ENCODE data around the gene ARHGAP28.
"Not testable (repeated sequence)": the region's sequence is repeated elsewhere in the genome, so short reads cannot be mapped to it uniquely, and the experiment has no call there.

The ARHGAP28 gene

DNA sequence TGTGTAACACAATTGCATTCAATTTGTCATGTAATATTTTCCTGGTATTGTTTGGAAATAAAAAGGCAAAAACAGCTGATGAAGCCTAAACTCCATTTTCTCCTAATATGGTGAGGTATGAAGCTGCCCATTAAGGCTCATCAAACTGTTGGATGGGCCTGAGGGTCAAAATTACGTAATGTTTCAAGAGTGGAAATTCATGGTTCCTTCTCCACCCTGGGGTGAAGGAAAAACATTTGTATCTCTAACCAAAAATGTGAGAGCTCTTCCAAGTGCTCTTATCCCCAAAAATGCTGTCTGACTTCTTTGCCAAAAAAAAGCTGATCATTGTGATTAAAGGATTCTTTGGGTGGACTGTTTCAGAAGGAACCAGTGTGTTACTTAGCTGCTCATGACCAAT is 91.8 kb downstream of the ARHGAP28 start:
- no peak for DNase-seq

GRCh38 chr18:6827161-6827560 is 97.6 kb downstream of the ARHGAP28 start:
- not testable (repeated sequence) for DNase-seq

GRCh38 chr18:6827566-6827965 is 98.0 kb downstream of the ARHGAP28 start:
- DNase-seq: not testable (repeated sequence)

GRCh38 chr18:6830916-6831315 is 101.4 kb downstream of the ARHGAP28 start:
- no peak for DNase-seq

DNA sequence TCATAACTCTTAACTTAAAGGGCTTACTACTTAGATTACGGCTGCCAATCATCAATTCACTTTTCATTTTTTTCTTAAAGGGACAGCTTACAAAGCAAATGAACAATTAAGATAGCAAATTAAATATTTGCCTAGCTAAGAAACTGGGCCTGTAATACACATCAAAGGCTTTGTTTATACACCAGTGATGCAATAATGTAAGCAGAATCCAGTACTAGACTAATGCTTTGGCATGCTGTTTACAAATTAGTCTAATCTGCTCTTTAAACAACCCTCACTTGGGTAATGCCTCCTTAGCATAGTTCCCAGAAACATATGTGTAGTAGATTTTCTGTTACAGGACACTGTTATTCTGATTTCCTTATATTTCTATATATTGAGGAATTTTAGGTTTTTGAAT is 105.8 kb downstream of the ARHGAP28 start:
- DNase-seq: no peak

DNA sequence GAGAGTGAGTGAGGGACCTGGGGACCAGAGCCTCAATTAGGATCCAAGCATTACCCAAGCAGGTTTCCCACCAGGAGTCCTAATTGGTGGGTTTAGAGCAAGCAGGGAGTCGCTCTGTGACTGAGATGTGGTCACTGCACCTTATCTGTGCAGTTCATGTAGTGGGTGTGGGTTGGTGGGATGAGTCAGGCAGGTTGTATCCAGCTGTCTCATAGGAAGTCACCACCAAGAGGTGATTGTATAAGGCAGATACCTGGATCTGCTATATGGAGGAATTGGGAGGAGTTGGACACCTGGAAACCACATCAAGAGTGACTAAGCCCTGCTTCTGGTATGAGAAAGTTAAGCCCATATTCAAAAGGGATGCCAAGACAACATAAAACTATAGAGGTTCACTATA is 106.8 kb downstream of the ARHGAP28 start:
- no peak for DNase-seq

DNA sequence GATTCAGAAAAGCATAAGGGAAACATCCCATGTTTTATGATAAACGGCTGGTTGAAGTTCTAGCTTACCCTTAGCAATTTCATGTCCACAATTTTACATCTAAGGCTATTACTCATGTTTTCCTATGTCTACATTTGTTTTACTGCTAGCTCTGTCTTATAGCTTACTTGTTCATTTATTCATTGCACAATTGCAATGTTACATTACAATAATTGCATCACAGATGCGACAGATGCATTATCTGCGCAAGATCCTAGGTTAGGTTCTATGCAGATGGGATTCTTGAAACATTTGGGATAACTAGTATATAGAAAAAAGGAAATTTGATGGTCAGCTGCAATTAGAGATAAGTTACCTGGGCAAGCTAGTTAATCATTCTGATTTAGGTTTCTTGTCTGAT is 108.4 kb downstream of the ARHGAP28 start:
- DNase-seq: no peak

DNA sequence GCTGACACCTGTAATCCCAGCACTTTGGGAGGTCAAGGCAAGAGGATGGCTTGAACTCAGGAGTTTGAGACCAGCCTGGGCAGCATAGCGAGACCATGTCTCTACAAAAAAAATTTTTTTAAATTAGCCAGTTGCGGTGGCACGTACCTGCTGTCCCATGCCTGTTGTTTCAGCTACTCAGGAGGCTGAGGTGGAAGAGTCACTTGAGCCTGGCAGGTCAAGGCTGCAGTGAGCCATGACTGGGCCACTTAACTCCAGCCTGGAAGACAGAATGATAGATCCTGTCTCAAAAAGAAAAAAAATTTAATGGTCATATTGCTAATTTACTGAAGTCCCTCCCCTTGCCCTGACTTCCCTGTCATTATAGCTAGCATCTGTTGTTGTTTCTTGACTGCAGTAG is 112.6 kb downstream of the ARHGAP28 start:
- DNase-seq: no peak

GRCh38 chr18:6843308-6843707 is 113.8 kb downstream of the ARHGAP28 start:
- no peak for DNase-seq

DNA sequence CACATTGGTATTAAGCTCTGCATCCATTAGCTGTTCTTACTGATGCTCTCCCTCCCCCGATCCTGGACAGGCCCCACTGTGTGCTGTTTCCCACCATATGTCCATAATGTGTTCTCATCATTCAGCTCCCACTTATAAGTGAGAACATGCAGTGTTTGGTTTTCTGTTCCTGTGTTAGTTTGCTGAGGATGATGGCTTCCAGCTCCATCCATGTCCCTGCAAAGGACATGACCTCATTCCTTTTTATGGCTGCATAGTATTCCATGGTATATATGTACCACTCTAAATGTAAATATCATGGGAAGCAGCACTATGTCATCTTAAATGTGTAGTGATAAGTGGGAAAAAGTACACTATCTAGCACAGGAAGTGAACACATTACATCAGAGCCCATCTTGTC is 116.0 kb downstream of the ARHGAP28 start:
- not testable (repeated sequence) for DNase-seq

GRCh38 chr18:6850396-6850795 is 120.9 kb downstream of the ARHGAP28 start:
- no peak for DNase-seq

- DNase-seq: no peak
These were observed 122.0 kb downstream of the ARHGAP28 start for GRCh38 chr18:6851480-6851879.

DNA sequence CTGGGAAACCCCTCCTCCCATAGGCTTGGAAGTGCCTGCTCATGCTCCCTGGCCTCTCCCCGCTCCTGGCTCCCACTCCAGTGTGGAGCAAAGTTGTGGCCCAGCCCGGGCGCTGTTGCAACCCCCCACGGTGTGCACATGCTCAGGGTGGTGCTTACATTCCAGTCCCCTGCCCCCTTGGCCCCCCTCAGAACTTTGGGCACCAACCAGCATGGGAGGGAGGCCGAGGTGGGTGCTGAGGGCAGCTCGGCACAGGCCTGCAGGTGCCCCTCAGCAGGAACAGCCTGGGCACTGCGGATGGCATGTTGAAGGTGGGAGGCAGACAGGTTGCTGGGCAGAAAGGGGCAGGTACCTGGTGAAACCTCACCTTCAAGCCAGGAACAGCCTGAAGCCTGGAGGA is 125.3 kb downstream of the ARHGAP28 start:
- DNase-seq: no peak

GRCh38 chr18:6855767-6856166 is 126.3 kb downstream of the ARHGAP28 start:
- DNase-seq: no peak

DNA sequence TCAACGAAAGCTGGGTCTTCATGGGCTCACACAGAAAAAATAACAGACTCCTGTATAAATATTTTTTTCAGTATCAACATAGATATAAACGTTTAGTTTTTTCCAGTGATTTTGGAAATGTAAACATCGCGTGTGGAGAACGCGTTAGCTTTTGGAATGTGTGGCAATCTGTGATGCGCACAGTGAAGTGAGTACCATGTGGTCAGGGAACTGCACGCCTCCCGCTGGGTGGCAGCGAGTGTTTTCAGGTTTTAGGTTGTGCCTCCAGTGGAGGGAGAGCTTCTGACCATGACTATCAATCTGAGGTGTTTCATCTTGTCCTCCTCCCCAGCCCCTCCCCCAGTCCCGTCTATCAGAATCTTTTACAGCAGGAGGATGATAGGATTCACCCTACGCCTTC is 127.8 kb downstream of the ARHGAP28 start:
- no peak for DNase-seq

DNA sequence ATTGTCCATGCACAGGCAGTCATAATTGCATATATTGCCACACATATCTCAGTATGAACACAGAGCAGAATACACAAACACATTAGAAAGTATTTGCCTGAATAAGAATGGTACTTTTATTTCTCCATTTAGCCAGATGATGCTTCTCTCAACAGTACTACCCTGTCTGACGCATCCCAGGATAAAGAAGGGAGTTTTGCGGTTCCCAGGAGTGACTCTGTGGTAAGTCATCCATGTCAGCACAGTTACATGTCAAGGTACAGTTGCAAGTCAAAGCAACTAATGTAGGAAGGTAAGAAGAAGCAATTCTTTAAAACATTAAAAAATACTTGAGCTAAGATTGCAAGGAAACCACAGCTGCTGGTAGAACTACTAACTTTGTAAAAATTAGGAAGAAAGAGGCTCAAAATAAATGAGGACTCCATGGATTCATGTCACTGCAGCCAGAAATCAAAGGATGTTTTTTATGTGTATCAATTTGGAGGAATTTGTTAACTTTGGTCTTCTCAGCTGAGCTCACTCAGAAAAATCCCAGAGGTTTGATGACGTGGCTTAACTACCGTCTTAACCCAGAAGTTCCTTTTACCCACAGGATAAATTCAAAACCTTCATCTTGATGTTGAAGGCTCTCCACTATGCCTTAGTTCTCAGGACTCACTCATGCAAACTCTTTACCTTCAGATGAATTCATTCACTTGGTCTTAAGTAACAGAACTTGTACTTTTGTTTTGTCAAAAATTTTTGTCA is 130.3 kb downstream of the ARHGAP28 start:
- no peak for DNase-seq

GRCh38 chr18:6860804-6861448 is 131.4 kb downstream of the ARHGAP28 start:
- DNase-seq: no peak

GRCh38 chr18:6865251-6865650 is 135.7 kb downstream of the ARHGAP28 start:
- DNase-seq: no peak

DNA sequence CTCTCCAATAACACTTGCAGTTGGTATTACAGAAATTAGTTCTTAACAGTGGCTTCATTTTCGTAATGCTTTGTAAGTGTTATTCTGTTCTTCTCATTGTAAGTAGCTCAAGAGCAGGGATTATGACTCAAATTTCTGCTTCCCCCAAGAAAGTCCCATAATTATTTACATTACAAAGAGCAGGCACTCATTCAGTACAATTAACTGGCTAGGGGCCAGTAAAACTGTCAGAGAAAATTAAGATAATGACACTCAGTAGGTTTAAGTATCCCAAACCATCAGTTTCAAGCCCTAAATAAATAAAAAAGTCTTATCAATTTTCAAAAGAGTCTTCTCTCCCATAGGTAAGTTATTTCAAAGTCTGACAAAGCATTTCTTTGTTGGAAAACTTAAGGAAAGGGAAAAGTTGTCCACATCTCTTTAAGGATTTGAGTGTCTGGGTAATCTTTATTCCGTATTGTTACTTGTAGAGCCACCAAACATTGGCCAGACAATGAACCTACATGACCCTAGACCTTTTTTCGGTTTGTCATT is 137.1 kb downstream of the ARHGAP28 start:
- DNase-seq: no peak

GRCh38 chr18:6868033-6868432 is 138.5 kb downstream of the ARHGAP28 start:
- no peak for DNase-seq

GRCh38 chr18:6871566-6871965 is 142.1 kb downstream of the ARHGAP28 start:
- no peak for DNase-seq

- DNase-seq: no peak
These were observed 143.7 kb downstream of the ARHGAP28 start for GRCh38 chr18:6873040-6873751.

DNA sequence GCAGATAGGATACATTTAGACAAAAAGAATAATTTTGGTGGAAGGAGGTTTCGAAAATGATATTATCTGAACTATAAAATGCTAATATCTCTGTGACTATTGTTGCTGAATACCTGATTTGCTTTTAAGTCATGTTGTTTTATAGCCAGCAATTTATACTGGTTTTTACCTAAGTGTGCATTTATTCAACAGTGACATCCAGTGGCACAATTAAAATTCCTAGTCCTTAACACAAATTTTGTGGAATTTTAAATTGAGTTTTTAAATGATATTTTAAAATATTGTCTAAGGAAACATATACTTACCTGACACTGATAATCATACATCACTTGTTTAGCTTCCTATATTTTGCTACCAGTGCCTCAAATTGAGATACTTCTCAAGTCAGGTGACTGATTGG is 144.8 kb downstream of the ARHGAP28 start:
- no peak for DNase-seq

DNA sequence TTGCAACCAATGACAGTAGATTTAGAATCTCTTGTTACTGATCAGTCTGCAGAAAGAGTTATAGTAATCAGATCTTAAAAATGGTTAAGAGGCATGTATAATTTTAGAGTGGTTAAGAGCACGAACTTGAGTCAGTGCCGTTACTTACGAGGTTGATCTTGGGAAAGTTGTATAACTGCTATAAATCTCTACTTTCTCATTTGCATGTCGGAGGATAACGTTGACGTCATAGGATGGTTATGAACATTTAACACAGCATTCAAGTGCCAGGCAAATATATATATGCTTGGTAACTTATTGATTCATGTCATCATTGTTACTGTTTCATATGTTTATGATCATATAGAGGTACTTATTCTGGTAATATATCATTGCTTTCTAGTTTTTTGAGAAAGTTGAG is 146.2 kb downstream of the ARHGAP28 start:
- DNase-seq: no peak
